Neuron (in vitro differentiated cells): ENCODE results near the gene ANAPC10.

Experiments used
- H2AFZ ChIP-seq: one replicate; pipeline ENCODE4 v1.6.1; 2013; ENCODE audit warnings: low read depth, mild to moderate bottlenecking, inconsistent platforms, low read length, moderate library complexity
- H3K27me3 ChIP-seq: one replicate; pipeline ENCODE4 v1.6.1; 2013; ENCODE audit warnings: low read length; ENCODE audit not compliant: insufficient read depth
- H3K36me3 ChIP-seq: one replicate; pipeline ENCODE4 v1.6.1; 2013; ENCODE audit warnings: low read length; ENCODE audit not compliant: insufficient read depth
- H3K4me1 ChIP-seq: one replicate; pipeline ENCODE4 v1.6.1; 2013; ENCODE audit warnings: low read length; ENCODE audit not compliant: insufficient read depth
- H3K4me3 ChIP-seq: 2 replicates; pipeline ENCODE4 v1.5.1; 2013; ENCODE audit warnings: mild to moderate bottlenecking, low read length, moderate library complexity
- H3K9me3 ChIP-seq: one replicate; pipeline ENCODE4 v1.6.1; 2013; ENCODE audit warnings: low read length

Gene ANAPC10

GRCh38 chr4:144968606-144969005 is 129.4 kb downstream of the ANAPC10 start:
- H3K4me3 ChIP-seq = no peak overlapping the region
- no peaks in the 10 kb centered on the region for H3K4me1 ChIP-seq
- no peaks in the 10 kb centered on the region for H3K9me3 ChIP-seq
- H3K36me3 ChIP-seq = no peaks in the 10 kb centered on the region
- H2AFZ ChIP-seq = no peak overlapping the region
- H3K27me3 ChIP-seq = no peaks in the 10 kb centered on the region

GRCh38 chr4:144967161-144967560 is 130.8 kb downstream of the ANAPC10 start:
- H3K27me3 ChIP-seq = no peaks in the 10 kb centered on the region
- H3K36me3 ChIP-seq = no peaks in the 10 kb centered on the region
- no peaks in the 10 kb centered on the region for H3K4me1 ChIP-seq
- no peaks in the 10 kb centered on the region for H3K9me3 ChIP-seq
- H3K4me3 ChIP-seq = no peak overlapping the region
- H2AFZ ChIP-seq = no peak overlapping the region

GRCh38 chr4:144962300-144962699 is 135.7 kb downstream of the ANAPC10 start:
- Histone ChIP-seq H3K4me1 (no peaks in the 10 kb centered on the region), H2AFZ (no peak overlapping the region), H3K4me3 (no peak overlapping the region), H3K9me3 (no peaks in the 10 kb centered on the region), H3K27me3 (no peaks in the 10 kb centered on the region), H3K36me3 (no peaks in the 10 kb centered on the region)

- H3K9me3 ChIP-seq = peaks cover 7% of the 10 kb centered on the region
- H3K27me3 ChIP-seq = no peaks in the 10 kb centered on the region
- peak overlapping the region; percentile 68 for H2AFZ ChIP-seq
- H3K36me3 ChIP-seq = no peaks in the 10 kb centered on the region
- no peak overlapping the region for H3K4me3 ChIP-seq
- H3K4me1 ChIP-seq = peaks cover 14% of the 10 kb centered on the region
Measured at GRCh38 chr4:144955104-144955503, 142.9 kb downstream of the ANAPC10 start.

- peaks cover 7% of the 10 kb centered on the region for H3K9me3 ChIP-seq
- H2AFZ ChIP-seq = peak overlapping the region; percentile 68
- H3K4me1 ChIP-seq = peaks cover 14% of the 10 kb centered on the region
- H3K27me3 ChIP-seq = no peaks in the 10 kb centered on the region
- H3K36me3 ChIP-seq = no peaks in the 10 kb centered on the region
- no peak overlapping the region for H3K4me3 ChIP-seq
Measured at GRCh38 chr4:144954230-144954629, 143.8 kb downstream of the ANAPC10 start.

GRCh38 chr4:144948421-144948820 is 149.6 kb downstream of the ANAPC10 start:
- H3K4me3 ChIP-seq = peak overlapping the region; percentile 17
- H3K27me3 ChIP-seq = no peaks in the 10 kb centered on the region
- peaks cover 14% of the 10 kb centered on the region for H3K4me1 ChIP-seq
- H3K36me3 ChIP-seq = no peaks in the 10 kb centered on the region
- peak overlapping the region; percentile 70 for H2AFZ ChIP-seq
- H3K9me3 ChIP-seq = peaks cover 5% of the 10 kb centered on the region

GRCh38 chr4:144948009-144948408 is 150.0 kb downstream of the ANAPC10 start:
- no peaks in the 10 kb centered on the region for H3K27me3 ChIP-seq
- H3K4me3 ChIP-seq = peak overlapping the region; percentile 17
- peaks cover 14% of the 10 kb centered on the region for H3K4me1 ChIP-seq
- no peaks in the 10 kb centered on the region for H3K36me3 ChIP-seq
- peaks cover 5% of the 10 kb centered on the region for H3K9me3 ChIP-seq
- H2AFZ ChIP-seq = peak overlapping the region; percentile 70
